HepG2 (cell line): ENCODE data around the gene SBNO2. TPM values are rescaled to one million over a fixed set of nuclear protein-coding genes. Genes with fewer than 3 reads are reported as not detected.

ENCODE experiments used
- ATAC-seq: fragments of 200-7000 bp; cut with Tn5 transposase; 3 replicates; pipeline ENCODE4 v1.9.1; 2020; ENCODE audit warnings: mild to moderate bottlenecking, moderate library complexity
- BruUV-seq: library from RNA; stranded (reverse); fragments of 400-500 nt; replicated peaks from 2 replicates; lab custom pipeline; 2021; lab: Mats Ljungman, UMichigan
- CTCF ChIA-PET: fragments of 300-600 bp; formaldehyde crosslinking; extraction: SDS; loops from one replicate; lab custom pipeline; 2021; ENCODE audit warnings: low total read pairs, inconsistent platforms, low intra/inter-chr PET ratio; lab: Yijun Ruan, JAX
- POLR2A ChIA-PET: fragments of 350-600 bp; sonication (Branson Sonifier 250); formaldehyde crosslinking; loops from one replicate; lab custom pipeline; 2020; ENCODE audit warnings: antibody characterized with exemption, inconsistent platforms; lab: Yijun Ruan, JAX
- DNase-seq: peaks from one replicate; pipeline ENCODE4 v3.0.0-alpha.2; 2015; ENCODE audit warnings: low spot score
- FAIRE-seq: peaks from 3 replicates; lab custom pipeline; 2011; peaks lifted over from hg19 to GRCh38; lab: Jason Lieb, UNC
- H2AFZ ChIP-seq: one replicate; pipeline ENCODE4 v1.6.1; 2011; ENCODE audit warnings: low read length, inconsistent platforms
- H3K27ac ChIP-seq: fragments of 300-600 bp; 3 replicates; pipeline ENCODE4 v1.8.0; 2011; ENCODE audit warnings: mixed run types, mild to moderate bottlenecking, mixed read lengths, low read length, inconsistent platforms; ENCODE audit not compliant: insufficient read depth; ENCODE audit errors: extremely low read length
- H3K27me3 ChIP-seq, 2 experiments: fragments of 200-600 bp in 1 of 2; 2 replicates in 1 of 2; 3 replicates in 1 of 2; pipeline versions ENCODE4 v1.6.0 to v1.8.0; 2011; ENCODE audit warnings: low read length in 2 of 2, mild to moderate bottlenecking in 2 of 2, moderate library complexity in 2 of 2, inconsistent platforms in 1 of 2; ENCODE audit not compliant: insufficient read depth in 2 of 2, control insufficient read depth in 1 of 2
- H3K36me3 ChIP-seq, 2 experiments: fragments of 200-600 bp in 1 of 2; replicated peaks in 1 of 2; 2 replicates in 1 of 2; 3 replicates in 1 of 2; pipeline versions ENCODE4 v1.5.1 to v1.8.0; 2011; ENCODE audit warnings: low read length in 2 of 2, inconsistent platforms in 1 of 2; ENCODE audit not compliant: insufficient read depth in 2 of 2, control insufficient read depth in 1 of 2
- H3K4me1 ChIP-seq: 2 replicates; pipeline ENCODE4 v1.5.1; 2012; ENCODE audit warnings: low read length, inconsistent platforms; ENCODE audit not compliant: insufficient read depth
- H3K4me2 ChIP-seq: 2 replicates; pipeline ENCODE4 v1.6.0; 2011; ENCODE audit warnings: low read depth, low read length, inconsistent platforms
- H3K4me3 ChIP-seq, 3 experiments: fragments of 200-600 bp in 1 of 3; sonication (generic), shearing (Covaris generic) in 1 of 3; replicated peaks in 1 of 3; 2 replicates each; pipeline ENCODE4 v1.5.1; 2011 to 2016; ENCODE audit warnings: low read length in 3 of 3, inconsistent platforms in 2 of 3, low read depth in 2 of 3, mild to moderate bottlenecking in 2 of 3, control low read depth in 1 of 3, mixed read lengths in 1 of 3; ENCODE audit not compliant: insufficient read depth in 1 of 3
- H3K79me2 ChIP-seq: one replicate; pipeline ENCODE4 v1.6.1; 2011; ENCODE audit warnings: low read length, inconsistent platforms; ENCODE audit not compliant: insufficient read depth
- H3K9ac ChIP-seq: 2 replicates; pipeline ENCODE4 v1.6.0; 2011; ENCODE audit warnings: mild to moderate bottlenecking, low read depth, low read length, inconsistent platforms; ENCODE audit not compliant: insufficient read depth
- H3K9me3 ChIP-seq: 2 replicates; pipeline ENCODE4 v1.5.1; 2012; ENCODE audit warnings: mild to moderate bottlenecking, low read length
- H4K20me1 ChIP-seq: 2 replicates; pipeline ENCODE4 v1.6.0; 2011; ENCODE audit warnings: inconsistent platforms, mild to moderate bottlenecking, low read length, moderate library complexity; ENCODE audit not compliant: insufficient read depth
- ADNP ChIP-seq: sonication (generic); formaldehyde crosslinking; IDR thresholded peaks from 2 replicates; pipeline ENCODE4 v1.4.0; 2020; ENCODE audit warnings: missing genetic modification reagents
- AGO2 ChIP-seq: fragments of 200-400 bp; formaldehyde crosslinking; optimal IDR thresholded peaks from 2 replicates; pipeline ENCODE3; 2017; ENCODE audit warnings: mild to moderate bottlenecking, low read depth, low read length, moderate library complexity
- CHCHD3 ChIP-seq: sonication (generic); formaldehyde crosslinking; IDR thresholded peaks from 2 replicates; pipeline ENCODE4 v1.8.0; 2022; ENCODE audit warnings: mild to moderate bottlenecking, missing genetic modification reagents, moderate library complexity
- HOMEZ ChIP-seq: IDR thresholded peaks from 2 replicates; pipeline ENCODE4 v1.6.1; 2016; ENCODE audit warnings: low read depth
- MED13 ChIP-seq: sonication (generic); formaldehyde crosslinking; IDR thresholded peaks from 2 replicates; pipeline ENCODE4 v1.5.0; 2020; ENCODE audit warnings: missing genetic modification reagents
- NFKBIZ ChIP-seq: IDR thresholded peaks from 2 replicates; pipeline ENCODE4 v1.6.1; 2018; ENCODE audit warnings: missing genetic modification reagents, missing compliant biosample characterization
- SMARCE1 ChIP-seq: fragments of 450-650 bp; IDR thresholded peaks from 2 replicates; pipeline ENCODE4 v1.6.1; 2017; ENCODE audit warnings: borderline replicate concordance
- SNAI1 ChIP-seq: sonication (generic); formaldehyde crosslinking; IDR thresholded peaks from 2 replicates; pipeline ENCODE4 v1.5.0; 2020; ENCODE audit warnings: mild to moderate bottlenecking, missing genetic modification reagents, borderline replicate concordance
- TRIM22 ChIP-seq: fragments of 450-650 bp; IDR thresholded peaks from 2 replicates; pipeline ENCODE4 v1.6.1; 2017
- ZBTB3 ChIP-seq: sonication (generic); formaldehyde crosslinking; IDR thresholded peaks from 2 replicates; pipeline ENCODE4 v1.4.0; 2020; ENCODE audit warnings: low read depth, mild to moderate bottlenecking, moderate library complexity, missing genetic modification reagents, borderline replicate concordance
- ZKSCAN1 ChIP-seq: fragments of 150-350 bp; IDR thresholded peaks from 2 replicates; pipeline ENCODE4 v1.6.1; 2014; ENCODE audit warnings: low read length
- ZNF484 ChIP-seq: sonication (generic); formaldehyde crosslinking; IDR thresholded peaks from 2 replicates; pipeline ENCODE4 v1.5.1; 2020; ENCODE audit warnings: mild to moderate bottlenecking, low read depth, missing genetic modification reagents, borderline replicate concordance
- WGBS: methylation state at CpG from one replicate; pipeline ENCODE4 v1.1.6; 2017; ENCODE audit warnings: low lambda C conversion rate; 5-methylcytosine and 5-hydroxymethylcytosine counted together
- in situ Hi-C: cut with HindIII; loops from 2 replicates; pipeline ENCODE4 v1.10.0; 2017; ENCODE audit warnings: low pct_unique_long_range_greater_than_20kb; ENCODE audit not compliant: extremely low pct_ligation_motif_present
- intact Hi-C: fragments of 100-400 bp; cut with micrococcal nuclease; formaldehyde crosslinking; loops from one replicate; pipeline ENCODE4 v1.10.0; 2022; ENCODE audit not compliant: unreplicated experiment
- polyA plus RNA-seq, 8 experiments: library from polyadenylated mRNA; depleted of rRNA in 3 of 8; stranded (reverse) in 7 of 8; unstranded in 1 of 8; fragments of >200 nt; fragmentation: Illumina TruSeq in 4 of 8; extraction: Trizol in 4 of 8; gene quantifications; 2 replicates each; pipeline versions ENCODE4 v1.2.1 to v1.2.3, GENCODE V29; 2011 to 2016; ENCODE audit warnings: low read depth in 4 of 8, missing spikeins in 1 of 8, mixed read lengths in 1 of 8; ENCODE audit not compliant: insufficient read depth in 1 of 8
- total RNA-seq, 5 experiments: library from RNA; depleted of rRNA; stranded (reverse); fragments of >200 nt; fragmentation: Illumina TruSeq; extraction: Trizol; gene quantifications; 2 replicates each; pipeline ENCODE4 v1.2.3, GENCODE V29; 2016; ENCODE audit warnings: low read depth in 1 of 5

SBNO2 gene
- total and polyA plus RNA-seq, 2 of the 13 experiments (the other 11 are each of a cell fraction or from before 2014, with no cell fraction given), result 8.6 to 10.4 TPM

DNA sequence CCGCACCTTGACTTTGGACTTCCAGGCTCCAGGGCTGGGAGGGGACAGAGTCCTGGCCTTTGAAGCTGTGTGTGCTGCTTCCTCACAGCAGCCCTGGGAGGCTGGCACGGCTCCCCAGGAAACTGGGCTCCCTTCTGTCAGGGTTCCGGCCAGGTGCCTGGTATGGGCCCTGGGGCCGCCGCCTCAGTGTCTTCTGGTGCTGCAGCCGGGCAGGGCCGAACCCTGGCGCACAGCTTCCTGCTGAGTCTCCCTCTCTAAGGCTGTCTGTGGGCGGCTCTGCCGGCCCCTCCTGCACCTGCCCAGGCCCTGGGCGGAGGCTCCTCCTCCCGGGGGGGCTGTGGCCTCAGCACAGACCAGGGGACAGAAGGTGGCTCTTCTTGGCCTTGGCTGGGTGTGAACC is 37.9 kb downstream of the SBNO2 start:
- no peak overlapping the region for H3K4me2 ChIP-seq
- H3K4me3 ChIP-seq, result no peak overlapping the region
- POLR2A ChIA-PET, result no interaction called here
- no peak for FAIRE-seq
- H3K79me2 ChIP-seq, result peaks cover 2% of the 10 kb centered on the region
- no peak overlapping the region for H3K27ac ChIP-seq
- ATAC-seq, result no peak; the same call in 2 of the 3 replicates
- H2AFZ ChIP-seq, result no peak overlapping the region
- TF ChIP-seq ZBTB3 (CRISPR knock-in tag) (no peak), ADNP (CRISPR knock-in tag) (no peak), NFKBIZ (CRISPR knock-in tag) (no peak), TRIM22 (no peak), MED13 (CRISPR knock-in tag) (no peak), CHCHD3 (CRISPR knock-in tag) (no peak), ZKSCAN1 (no peak)
- no peak for DNase-seq
- in situ Hi-C loops, result no loop called here
- H3K27me3 ChIP-seq, result no peaks in the 10 kb centered on the region
- CTCF ChIA-PET, result no interaction called here
- peaks cover 1 to 6% of the 10 kb centered on the region in 2 experiments; a peak in 3 of 5 replicates for H3K36me3 ChIP-seq
- BruUV-seq, result no TSS peak
- H3K9me3 ChIP-seq, result no peaks in the 10 kb centered on the region
- no peaks in the 10 kb centered on the region for H4K20me1 ChIP-seq
- H3K9ac ChIP-seq, result no peak overlapping the region
- no CpG with 5 or more reads among the region's 12 CpGs for WGBS
- intact Hi-C loops, result no loop called here
- H3K4me1 ChIP-seq, result peaks cover 9% of the 10 kb centered on the region; the same call in 1 of the 2 replicates

- H3K27me3 ChIP-seq, result no peaks in the 10 kb centered on the region
- no peak overlapping the region for H3K27ac ChIP-seq
- FAIRE-seq (no peak), DNase-seq (no peak), ATAC-seq (no peak)
- WGBS, result 98% methylated on average over 13 of the region's 17 CpGs
- H3K9ac ChIP-seq, result no peak overlapping the region
- POLR2A ChIA-PET, result interaction anchor here (0.7 kb wide), 1 partner anchor 44 kb away, joined by 3 read pairs; no protein-coding TSS in a partner anchor
- CTCF ChIA-PET, result no interaction called here
- intact Hi-C loops (no loop called here), in situ Hi-C loops (no loop called here)
- no peak for TF ChIP-seq SNAI1
- no peak for TF ChIP-seq ZNF484 (CRISPR knock-in tag)
- no peak for TF ChIP-seq SMARCE1
- peak; percentile 15 for TF ChIP-seq AGO2
- TF ChIP-seq HOMEZ (CRISPR knock-in tag), result no peak
- no peaks in the 10 kb centered on the region for H4K20me1 ChIP-seq
- peaks cover 1 to 6% of the 10 kb centered on the region in 2 experiments; a peak in 2 of 5 replicates for H3K36me3 ChIP-seq
- BruUV-seq, result no TSS peak
- H3K79me2 ChIP-seq, result peaks cover 2% of the 10 kb centered on the region
- H3K4me2 ChIP-seq, result no peak overlapping the region
- no peaks in the 10 kb centered on the region for H3K9me3 ChIP-seq
- peaks cover 9% of the 10 kb centered on the region; the same call in 1 of the 2 replicates for H3K4me1 ChIP-seq
- H2AFZ ChIP-seq, result no peak overlapping the region
- no peak overlapping the region for H3K4me3 ChIP-seq
Observed at GRCh38 chr19:1135454-1135853, 38.6 kb downstream of the SBNO2 start.
